Right renal pelvis (tissue), 4 donors: ENCODE results near the gene HDGFL2. TPM values are rescaled to one million over a fixed set of nuclear protein-coding genes. Genes with fewer than 3 reads are reported as not detected.
"Not testable (repeated sequence)": the region's sequence is repeated elsewhere in the genome, so short reads cannot be mapped to it uniquely, and the experiment has no call there.

Source experiments
- DNase-seq, 4 donors: peaks; one replicate each; pipeline ENCODE4 v3.0.0-alpha.2; 2013; ENCODE audit warnings: low read depth in 4 of 4, low spot score in 3 of 4, missing footprints in 1 of 4
- polyA plus RNA-seq, 4 donors: library from polyadenylated mRNA; unstranded; fragments of 120-200 nt; gene quantifications; one replicate each; pipeline ENCODE4 v1.2.1, GENCODE V29; 2013; ENCODE audit not compliant: insufficient read length in 4 of 4

Gene HDGFL2
- polyA plus RNA-seq, 4 donors, result 65.1 to 87.4 (median 71.1) TPM

DNA sequence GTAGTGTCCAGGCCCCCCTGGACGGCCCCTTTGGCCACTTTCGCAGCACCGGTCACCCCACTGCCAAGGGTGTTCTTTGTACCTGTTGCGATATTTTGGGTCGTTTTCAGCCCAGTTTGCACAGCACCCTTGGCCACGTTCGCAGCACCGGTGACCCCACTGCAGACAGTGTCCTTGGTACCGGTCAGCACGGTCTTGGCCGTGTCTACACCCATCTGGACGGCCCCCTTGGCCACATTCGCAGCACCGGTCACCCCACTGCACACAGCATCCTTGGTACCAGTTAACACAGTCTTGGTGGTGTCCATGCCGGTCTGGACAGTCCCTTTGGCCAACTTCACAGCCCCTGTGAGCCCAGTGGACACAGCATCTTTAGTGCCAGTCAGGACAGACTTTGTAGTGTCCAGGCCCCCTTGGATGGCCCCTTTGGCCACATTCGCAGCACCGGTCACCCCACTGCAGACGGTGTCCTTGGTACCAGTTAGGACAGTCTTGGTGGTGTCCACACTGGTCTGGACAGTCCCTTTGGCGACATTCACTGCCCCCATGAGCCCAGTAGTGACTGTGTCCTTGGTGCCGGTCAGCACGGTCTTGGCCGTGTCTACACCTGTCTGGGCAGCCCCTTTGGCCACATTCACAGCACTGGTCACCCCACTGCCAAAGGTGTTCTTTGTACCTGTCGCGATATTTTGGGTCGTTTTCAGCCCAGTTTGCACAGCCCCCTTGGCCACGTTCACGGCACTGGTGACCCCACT is 39.4 kb downstream of the HDGFL2 start:
- no peak for DNase-seq

DNA sequence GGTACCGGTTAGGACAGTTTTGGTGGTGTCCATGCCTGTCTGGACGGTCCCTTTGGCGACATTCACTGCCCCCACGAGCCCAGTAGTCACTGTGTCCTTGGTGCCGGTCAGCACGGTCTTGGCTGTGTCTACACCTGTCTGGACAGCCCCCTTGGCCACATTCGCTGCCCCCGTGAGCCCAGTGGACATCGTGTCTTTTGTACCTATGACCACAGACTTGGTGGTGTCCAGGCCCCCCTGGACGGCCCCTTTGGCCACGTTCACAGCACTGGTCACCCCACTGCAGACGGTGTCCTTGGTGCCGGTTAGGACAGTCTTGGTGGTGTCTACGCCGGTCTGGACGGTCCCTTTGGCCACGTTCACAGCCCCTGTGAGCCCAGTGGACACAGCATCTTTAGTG is 40.0 kb downstream of the HDGFL2 start:
- DNase-seq, result no peak

GRCh38 chr19:4513248-4513647 is 41.2 kb downstream of the HDGFL2 start:
- DNase-seq, result no peak

GRCh38 chr19:4515732-4516131 is 43.6 kb downstream of the HDGFL2 start:
- no peak for DNase-seq

DNA sequence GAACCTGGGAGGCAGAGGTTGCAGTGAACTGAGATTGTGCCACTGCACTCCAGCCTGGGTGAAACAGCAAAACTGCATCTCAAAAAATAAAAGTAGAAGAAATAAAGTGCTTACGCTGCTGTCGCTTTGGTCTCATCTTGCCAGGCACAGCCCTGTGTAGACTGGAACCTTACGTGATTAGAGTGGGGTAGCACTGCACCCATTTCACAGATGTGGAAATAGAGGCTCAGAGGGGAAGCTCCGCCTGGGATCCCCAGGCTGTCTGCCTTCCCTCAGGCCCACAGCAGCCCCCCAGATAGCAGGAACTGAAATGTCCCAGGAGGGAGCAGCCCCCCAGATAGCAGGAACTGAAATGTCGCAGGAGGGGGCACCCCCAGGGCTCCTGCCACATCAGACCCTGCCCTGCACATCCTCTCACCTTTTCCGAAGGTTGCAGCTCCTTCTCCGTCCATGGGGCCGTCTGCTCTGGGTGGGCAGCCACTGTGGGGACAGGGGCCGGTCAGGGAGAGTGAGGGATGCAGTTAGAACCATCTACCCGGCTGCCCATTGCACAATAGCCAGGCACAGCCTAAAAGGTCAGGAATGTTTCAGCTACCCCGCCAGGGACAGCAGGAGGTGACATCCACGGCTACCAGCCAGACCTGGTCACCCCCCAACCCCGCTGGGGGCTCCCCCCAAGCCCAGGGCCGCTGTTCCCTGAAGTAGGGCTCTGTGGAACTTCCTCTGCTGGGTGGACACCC is 44.3 kb downstream of the HDGFL2 start:
- DNase-seq, result no peak

DNA sequence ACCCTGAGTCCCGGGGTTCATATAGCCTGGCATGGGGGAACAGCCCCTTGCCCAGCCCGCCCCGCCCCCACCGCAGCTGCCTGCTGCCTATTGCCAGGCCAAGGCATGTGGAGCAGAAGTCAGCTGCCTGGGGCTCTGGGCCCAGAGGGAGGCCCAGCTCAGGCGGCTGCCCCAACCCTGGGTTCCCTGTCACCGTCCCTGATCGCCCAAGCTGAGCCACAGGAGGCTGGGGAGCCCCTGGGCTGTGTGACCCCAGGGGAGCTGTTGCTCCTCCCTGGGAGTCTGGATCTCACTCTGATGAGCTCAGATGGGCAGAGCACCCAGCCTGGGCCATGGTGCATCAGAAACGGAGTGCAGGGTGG is 44.8 kb downstream of the HDGFL2 start:
- no peak for DNase-seq

- DNase-seq, result no peak
These were observed 45.5 kb downstream of the HDGFL2 start for GRCh38 chr19:4517451-4518057.

DNA sequence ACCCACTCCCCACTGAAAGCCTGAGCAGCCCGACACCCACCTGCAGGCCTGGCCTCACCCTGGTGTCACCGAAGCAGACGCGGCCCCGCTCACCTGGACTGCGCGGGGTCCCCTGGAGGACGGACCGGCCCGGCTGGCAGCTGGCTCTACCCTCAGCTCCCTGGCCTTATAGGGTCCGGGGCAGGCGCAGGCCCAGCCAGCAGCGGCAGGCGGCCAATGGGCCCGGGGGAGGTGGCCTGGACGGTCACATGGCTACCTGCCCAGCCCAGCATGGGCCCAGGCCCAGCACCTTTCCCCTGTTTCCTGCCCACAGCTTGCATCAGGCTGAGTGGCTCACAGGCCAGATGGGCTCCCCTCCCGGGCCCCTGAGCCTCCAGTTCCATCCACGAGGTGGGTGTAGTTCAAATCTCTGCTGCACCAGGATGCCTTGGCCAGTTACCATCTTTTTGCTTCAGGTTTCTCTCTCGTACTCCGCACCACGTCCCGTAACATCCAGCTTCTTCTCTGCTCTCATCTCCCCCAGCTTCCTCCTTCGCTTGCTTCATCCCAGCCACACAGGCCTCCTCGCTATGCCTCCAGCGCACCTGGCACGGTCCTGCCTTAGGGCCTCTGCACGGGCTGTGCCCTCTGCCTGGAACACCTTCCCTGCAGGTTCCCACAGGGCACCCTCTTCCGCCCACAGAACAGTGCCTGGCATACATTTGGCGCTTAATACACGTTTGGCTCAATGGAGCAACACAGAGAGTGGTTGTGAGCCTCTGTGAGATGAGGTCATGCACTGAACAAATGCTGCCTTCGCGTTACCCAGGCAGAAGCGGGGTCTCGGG is 46.5 kb downstream of the HDGFL2 start, which contains the start of gene PLIN4:
PLIN4 (minus strand) TSS at position 142 of the 827 bp plus-strand sequence. CDS start 214 bp downstream, outside the sequence.
- DNase-seq, result no peak

- DNase-seq, result no peak
These were observed 47.0 kb downstream of the HDGFL2 start for GRCh38 chr19:4519172-4519496.

DNA sequence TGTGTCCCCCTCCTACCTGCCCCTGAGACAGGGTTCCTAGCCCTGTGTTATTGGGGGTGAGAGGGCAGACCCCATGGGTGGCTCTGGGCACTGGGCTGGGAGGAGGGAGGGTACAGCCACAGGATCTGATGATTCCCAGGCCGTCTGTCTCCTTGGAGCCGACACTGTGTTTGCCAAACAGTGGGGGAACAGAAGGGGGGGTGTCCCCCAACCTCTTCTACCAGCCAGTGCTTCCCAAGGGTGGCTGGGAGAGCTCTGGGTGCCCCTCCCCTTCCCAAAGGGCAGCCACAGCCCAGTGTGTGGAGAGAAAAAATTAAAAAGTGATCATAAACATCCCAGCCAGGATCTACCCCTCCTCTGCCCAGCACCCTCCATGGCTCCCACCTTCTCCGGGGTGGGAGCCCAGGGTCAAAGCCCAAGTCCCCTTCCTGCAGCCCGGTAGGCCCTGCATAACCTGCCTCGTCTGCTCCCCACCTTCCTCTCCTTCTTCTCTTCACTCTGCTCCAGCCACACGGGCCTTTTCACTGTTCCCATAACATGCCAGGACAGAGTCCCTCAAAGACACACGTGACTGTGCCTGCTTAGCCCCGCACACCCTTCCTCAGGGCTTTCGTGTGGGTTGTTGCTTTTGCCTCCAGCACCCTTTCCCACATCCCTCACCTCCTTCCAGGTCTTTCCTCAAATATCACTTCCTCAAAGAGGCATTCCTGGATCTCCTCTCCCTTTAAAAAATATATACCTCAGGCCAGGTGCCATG is 47.6 kb downstream of the HDGFL2 start:
- DNase-seq, result no peak

GRCh38 chr19:4521170-4521887 is 49.2 kb downstream of the HDGFL2 start:
- no peak for DNase-seq

DNA sequence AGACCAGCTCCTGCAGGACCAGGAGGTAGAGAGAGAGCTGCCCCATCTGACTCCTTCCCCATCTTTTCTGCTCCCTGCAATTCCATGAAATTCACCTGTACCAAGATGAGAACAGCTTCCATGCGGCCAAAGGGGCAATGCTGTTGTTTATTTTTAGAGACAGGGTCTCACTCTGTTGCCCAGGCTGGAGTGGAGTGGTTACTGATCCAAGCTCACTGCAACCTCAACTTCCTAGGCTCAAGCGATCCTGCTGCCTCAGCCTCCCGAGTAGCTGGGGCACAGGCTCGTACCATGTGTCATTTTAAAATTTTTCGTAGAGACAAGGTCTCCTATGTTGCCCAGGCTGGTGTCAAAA is 49.8 kb downstream of the HDGFL2 start:
- DNase-seq, result no peak

DNA sequence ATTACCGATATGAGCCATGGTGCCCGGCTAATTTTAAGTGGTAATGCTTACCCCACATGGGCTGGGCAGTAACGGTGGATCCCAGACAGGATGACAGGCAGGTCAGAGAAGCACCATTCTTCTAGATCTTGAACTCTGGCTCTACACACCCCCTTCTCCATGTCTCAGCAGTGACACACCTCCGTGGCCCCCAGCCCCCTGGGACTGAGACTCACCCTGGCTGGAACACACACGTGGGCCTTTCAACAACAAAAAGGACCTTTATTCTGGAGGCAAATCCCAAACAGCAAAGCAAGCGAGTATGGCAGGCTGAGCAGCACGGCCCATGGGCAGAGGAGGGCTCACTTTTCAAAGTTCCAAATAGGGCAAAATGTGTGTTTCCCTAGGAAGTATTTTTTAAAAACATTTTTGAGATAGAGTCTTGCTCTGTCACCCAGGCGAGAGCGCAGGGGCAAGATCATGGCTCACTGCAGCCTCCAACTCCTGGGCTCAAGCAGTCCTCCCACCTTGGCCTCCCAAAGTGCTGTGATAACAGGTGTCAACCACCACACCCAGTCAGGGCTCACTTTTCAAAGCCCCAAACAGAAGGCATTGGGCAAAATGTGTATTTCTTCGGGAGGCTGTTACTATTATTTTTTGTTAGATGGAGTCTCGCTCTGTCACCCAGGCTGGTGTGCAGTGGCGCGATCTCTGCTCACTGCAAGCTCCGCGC is 50.4 kb downstream of the HDGFL2 start:
- no peak for DNase-seq

DNA sequence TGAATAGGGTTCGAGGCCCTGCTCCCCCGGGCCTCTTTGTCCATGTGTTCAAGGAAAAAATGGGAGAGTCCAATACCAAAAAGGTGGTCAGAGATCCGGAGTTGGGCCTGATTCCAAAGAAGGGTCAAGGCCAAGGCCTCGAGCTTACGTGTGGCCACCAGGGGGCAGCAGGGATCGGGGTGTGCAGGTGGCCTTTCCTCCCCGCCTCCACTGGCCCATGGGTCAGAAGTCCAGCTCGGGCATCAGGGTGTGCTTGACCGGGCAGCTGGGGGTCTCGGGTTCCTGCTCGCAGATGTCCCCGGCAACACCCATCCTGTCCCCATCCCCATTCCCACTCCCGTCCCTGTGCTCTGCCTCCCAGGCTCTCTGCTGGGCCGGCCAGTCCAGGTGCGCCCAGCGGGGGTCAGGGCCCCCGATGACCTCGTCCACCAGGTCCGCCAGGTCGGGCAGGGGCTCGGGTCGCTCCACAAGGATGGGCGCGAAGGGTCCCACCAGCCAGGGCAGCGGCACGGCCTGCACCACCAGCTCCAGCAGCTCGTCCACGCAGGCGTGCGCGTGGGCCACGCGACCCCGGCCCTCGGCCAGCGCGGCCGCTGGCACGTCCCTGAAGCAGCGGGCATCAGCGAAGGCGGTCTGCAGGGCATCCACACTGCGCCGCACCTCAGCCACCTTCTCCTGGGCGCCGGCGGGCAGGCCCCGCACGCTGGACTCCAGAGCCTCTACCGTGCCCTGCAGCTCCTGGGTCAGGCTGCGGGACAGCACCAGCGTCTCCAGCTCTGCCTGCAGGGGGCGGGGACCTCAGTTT is 51.4 kb downstream of the HDGFL2 start:
- no peak for DNase-seq

DNA sequence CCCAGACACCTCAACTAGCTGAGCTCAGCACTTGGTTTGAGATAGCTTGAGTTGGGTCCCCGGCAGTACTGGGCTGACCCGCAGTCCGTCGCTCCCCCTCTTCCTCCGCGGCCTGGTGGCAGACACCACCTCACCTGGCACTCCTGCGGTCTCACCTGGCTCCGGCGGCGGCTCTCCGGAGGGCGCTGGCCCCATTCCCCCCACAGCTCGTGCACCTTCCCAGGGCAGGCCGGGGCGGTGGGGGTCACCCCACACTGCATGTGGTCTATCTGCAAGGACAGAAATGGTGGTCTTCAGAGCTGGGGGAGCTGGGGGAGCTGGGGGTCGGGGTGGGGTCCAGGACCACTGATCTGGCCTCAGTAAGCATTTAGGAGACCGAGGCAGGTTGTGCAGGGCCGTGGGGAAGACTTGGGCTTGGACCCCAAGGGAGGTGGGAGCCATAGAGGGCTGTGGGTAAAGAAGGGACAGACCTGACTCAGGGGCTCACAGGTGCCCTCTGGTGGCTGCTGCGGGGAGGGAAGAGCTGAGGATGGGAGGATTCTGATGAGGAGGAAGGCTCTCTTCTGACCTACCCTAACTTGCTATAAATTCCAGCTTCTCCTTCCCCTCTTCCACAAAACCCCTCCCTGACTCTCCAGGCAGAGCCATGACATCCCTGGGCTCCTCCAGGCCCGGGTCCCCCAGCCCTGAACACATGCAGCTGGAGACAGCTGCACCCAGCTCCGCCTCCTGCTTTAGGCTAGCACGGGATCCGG is 52.9 kb downstream of the HDGFL2 start:
- DNase-seq, result no peak

GRCh38 chr19:4525563-4526002 is 53.5 kb downstream of the HDGFL2 start:
- DNase-seq, result no peak

GRCh38 chr19:4527377-4527776 is 55.3 kb downstream of the HDGFL2 start:
- not testable (repeated sequence) for DNase-seq
